Measurements from ENCODE around the gene LSR.

- TF ChIP-seq CTCF (IDR thresholded peaks at IDR 0.05), result no peak
- TF ChIP-seq EZH2 (IDR thresholded peaks at IDR 0.05), result no peak
These were observed 45.8 kb upstream of the LSR start for GRCh38 chr19:35202722-35203688.

All from neural progenitor cell (in vitro differentiated cells).